Memory B cell (primary cell): ENCODE results near the gene TINCR.
"Not testable (repeated sequence)": the region's sequence is repeated elsewhere in the genome, so short reads cannot be mapped to it uniquely, and the experiment has no call there.

Source experiments
- ATAC-seq: fragments of 150-1000 bp; cut with Tn5 transposase; 2 replicates; pipeline ENCODE4 v1.10.0; 2021; ENCODE audit warnings: low read depth, mild to moderate bottlenecking, moderate library complexity
- DNase-seq, 2 donors: peaks; one replicate each; pipeline ENCODE4 v3.0.0; 2022; ENCODE audit warnings: low spot score in 2 of 2
- H3K27ac Mint-ChIP-seq: one replicate; pipeline ENCODE4 v1.8.0; 2022; ENCODE audit warnings: mild to moderate bottlenecking, moderate library complexity, mixed read lengths
- H3K27me3 Mint-ChIP-seq: one replicate; pipeline ENCODE4 v1.8.0; 2022; ENCODE audit warnings: mixed read lengths
- H3K36me3 Mint-ChIP-seq: one replicate; pipeline ENCODE4 v1.8.0; 2022; ENCODE audit warnings: mild to moderate bottlenecking, mixed read lengths
- H3K4me1 Mint-ChIP-seq: one replicate; pipeline ENCODE4 v1.8.0; 2022; ENCODE audit warnings: mixed read lengths
- H3K4me3 Mint-ChIP-seq: one replicate; pipeline ENCODE4 v1.8.0; 2022; ENCODE audit warnings: mild to moderate bottlenecking, moderate library complexity, mixed read lengths
- H3K9me3 Mint-ChIP-seq: one replicate; pipeline ENCODE4 v1.8.0; 2022; ENCODE audit warnings: mixed read lengths

TINCR gene

DNA sequence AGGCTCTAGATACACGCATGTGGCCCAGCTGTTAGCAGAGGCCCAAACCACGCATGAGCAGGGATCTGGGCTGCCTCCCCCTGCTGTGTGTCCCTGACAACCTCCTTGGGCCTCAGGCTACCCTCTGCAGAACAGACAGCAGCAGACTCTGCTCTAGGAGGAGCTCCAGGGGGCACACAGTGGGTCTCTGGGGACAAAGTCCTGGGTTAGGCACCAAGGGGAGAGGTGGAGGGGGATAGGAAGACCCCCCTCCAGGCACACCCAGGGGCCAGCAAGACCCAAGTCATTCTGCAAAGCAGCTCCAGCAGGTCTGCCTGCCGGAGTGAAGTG lies 8.0 kb downstream of the TINCR start:
- ATAC-seq: no peak
- Mint-ChIP-seq H3K27me3 (peaks cover 23% of the 10 kb centered on the region), H3K4me3 (no peak overlapping the region), H3K9me3 (peaks cover 7% of the 10 kb centered on the region), H3K36me3 (peaks cover 12% of the 10 kb centered on the region), H3K27ac (no peak overlapping the region), H3K4me1 (peaks cover 2% of the 10 kb centered on the region)
- no peak for DNase-seq

DNA sequence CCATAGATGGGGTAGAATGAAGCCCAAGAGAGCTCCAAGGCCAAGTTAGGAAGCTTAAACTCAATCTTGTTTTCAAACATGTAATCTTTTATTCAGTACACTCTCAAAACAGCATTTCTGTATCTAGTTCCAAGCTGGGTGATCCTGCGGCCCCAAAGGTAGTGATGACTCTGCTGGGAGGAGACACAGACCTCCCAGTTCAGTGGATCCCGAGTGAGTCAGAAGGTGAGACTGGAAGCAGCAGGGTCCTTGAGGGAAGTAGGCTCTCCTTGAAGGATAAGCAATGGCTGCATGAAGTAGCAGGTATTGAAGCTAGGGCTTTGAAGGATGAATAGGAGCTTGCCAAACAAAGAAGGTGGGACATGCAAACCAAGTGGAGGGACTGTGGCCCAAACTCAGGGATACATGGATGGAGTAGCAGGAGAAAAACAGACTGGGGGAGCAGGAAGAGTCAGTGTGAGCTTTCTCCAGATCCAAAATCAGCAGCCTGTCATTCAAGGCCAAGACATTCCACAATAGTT lies 9.6 kb downstream of the TINCR start:
- H3K4me1 Mint-ChIP-seq: peaks cover 2% of the 10 kb centered on the region
- H3K36me3 Mint-ChIP-seq: peaks cover 12% of the 10 kb centered on the region
- DNase-seq: no peak
- H3K4me3 Mint-ChIP-seq: no peak overlapping the region
- H3K27ac Mint-ChIP-seq: no peak overlapping the region
- peaks cover 7% of the 10 kb centered on the region for H3K9me3 Mint-ChIP-seq
- ATAC-seq: no peak
- peaks cover 22% of the 10 kb centered on the region for H3K27me3 Mint-ChIP-seq

DNA sequence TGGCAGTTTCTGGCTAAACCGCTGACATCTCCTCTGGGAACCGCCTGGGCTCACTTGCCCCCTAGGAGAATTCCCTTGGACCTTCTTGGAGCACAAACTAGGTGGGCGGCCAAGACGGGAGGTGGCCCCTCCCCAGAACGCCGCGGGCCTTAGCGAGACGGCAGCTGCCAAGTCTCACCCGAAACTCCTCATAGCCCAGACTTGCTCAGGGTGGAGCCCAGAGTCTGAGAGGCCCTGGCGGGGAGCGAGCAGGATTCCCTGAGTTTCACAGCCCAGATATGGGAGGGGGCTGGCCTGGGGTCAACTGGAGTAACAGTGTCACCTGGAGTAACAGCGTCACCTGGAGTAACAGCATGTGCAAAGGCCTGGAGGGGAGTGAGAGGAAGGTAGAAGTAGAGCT lies 10.1 kb downstream of the TINCR start:
- H3K27me3 Mint-ChIP-seq: peaks cover 17% of the 10 kb centered on the region

DNA sequence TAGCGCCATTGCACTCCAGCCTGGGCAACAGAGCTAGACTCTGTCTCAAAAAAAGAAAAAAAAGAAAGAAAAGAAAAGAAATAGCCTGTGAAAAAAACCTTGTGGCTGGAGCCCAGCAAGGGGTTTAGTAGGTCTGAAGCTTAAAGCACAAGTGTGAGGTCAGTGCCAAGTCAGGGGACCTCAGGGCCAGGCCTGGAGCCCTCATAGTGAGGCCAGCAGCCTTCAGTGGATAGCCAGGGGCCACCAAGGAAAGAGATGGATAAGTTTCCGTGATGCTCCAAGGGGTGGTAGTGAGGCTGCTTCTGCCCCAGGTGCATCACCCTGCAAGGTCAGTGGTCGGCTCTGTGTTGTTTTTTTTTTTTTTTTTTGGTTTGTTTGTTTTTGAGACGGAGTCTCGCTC lies 12.9 kb downstream of the TINCR start:
- DNase-seq (no peak), ATAC-seq (no peak)
- Mint-ChIP-seq H3K4me1 (peaks cover 2% of the 10 kb centered on the region), H3K27me3 (peaks cover 23% of the 10 kb centered on the region), H3K27ac (no peak overlapping the region), H3K9me3 (peaks cover 5% of the 10 kb centered on the region), H3K4me3 (no peak overlapping the region), H3K36me3 (peaks cover 5% of the 10 kb centered on the region)

More for the DNA sequence above, 10.1 kb downstream of the TINCR start:
- ATAC-seq: no peak
- H3K9me3 Mint-ChIP-seq: peaks cover 7% of the 10 kb centered on the region
- no peak overlapping the region for H3K4me3 Mint-ChIP-seq
- peaks cover 2% of the 10 kb centered on the region for H3K4me1 Mint-ChIP-seq
- no peak for DNase-seq
- no peak overlapping the region for H3K27ac Mint-ChIP-seq
- H3K36me3 Mint-ChIP-seq: peaks cover 12% of the 10 kb centered on the region

DNA sequence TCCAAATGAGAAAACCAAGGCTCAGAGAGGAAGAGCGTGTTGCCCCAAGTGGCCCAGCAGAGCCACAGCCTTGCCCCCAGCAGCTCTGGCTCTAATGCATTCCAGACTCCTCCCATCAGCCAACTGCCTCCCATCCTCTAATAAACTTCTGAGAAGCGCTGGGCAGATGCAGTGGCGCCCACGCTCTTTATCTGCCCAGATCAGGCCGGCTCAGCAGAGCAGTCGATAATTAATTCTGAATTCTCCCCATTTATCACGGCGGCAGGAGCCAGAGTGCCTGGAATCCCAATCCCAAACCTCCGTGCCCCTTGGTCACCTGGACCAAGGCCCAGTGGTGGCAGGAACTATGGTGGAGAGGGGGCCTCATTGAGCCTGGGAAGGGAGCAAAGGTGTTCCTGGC lies 13.9 kb downstream of the TINCR start:
- ATAC-seq (no peak), DNase-seq (no peak)
- peaks cover 5% of the 10 kb centered on the region for H3K36me3 Mint-ChIP-seq
- peaks cover 23% of the 10 kb centered on the region for H3K27me3 Mint-ChIP-seq
- H3K9me3 Mint-ChIP-seq: peaks cover 5% of the 10 kb centered on the region
- H3K4me1 Mint-ChIP-seq: peaks cover 2% of the 10 kb centered on the region
- H3K4me3 Mint-ChIP-seq: no peak overlapping the region
- H3K27ac Mint-ChIP-seq: no peak overlapping the region

DNA sequence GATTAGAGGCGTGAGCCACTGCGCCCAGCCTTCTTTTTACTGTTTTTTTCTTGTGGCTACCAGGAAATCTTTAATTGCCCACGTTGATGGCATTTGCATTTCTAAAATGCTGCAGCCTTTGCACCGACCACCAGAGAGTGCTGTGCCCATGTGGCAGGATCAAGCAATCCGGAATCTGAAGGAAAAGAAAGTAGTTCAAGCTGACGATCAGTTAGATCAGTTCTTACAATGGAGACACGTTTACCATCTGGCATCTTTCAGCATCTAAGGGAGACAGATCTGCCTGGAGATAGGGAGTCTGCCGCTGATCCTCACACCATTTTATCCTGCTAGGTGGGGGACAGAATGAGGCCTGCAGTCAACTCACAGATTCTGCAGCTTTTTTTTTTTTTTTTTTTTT lies 19.9 kb downstream of the TINCR start:
- H3K36me3 Mint-ChIP-seq: no peaks in the 10 kb centered on the region
- H3K27me3 Mint-ChIP-seq: peaks cover 17% of the 10 kb centered on the region
- H3K4me3 Mint-ChIP-seq: no peak overlapping the region
- H3K4me1 Mint-ChIP-seq: no peaks in the 10 kb centered on the region
- H3K9me3 Mint-ChIP-seq: no peaks in the 10 kb centered on the region
- no peak for ATAC-seq
- no peak overlapping the region for H3K27ac Mint-ChIP-seq
- DNase-seq: no peak

DNA sequence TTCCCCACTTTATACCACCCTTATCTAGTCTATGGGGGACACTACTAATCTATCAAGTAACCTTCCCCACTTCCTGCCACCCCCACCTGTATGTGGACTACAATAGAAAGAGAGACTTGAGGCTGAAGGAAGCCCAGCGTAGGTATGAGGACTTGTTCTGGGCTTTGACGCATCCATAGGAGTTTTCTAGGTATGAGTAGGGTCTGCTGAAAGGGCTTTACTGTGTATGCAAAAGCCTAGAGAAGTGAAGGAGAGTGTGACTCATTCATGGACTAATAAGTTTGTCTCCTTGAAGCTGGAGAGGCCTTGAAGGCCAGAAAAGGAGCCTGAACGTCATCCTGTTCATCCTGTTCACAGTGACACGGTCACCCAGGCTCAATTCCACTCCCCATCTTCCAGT lies 21.8 kb downstream of the TINCR start:
- H3K4me3 Mint-ChIP-seq: no peak overlapping the region
- DNase-seq: no peak
- H3K27ac Mint-ChIP-seq: no peak overlapping the region
- peaks cover 9% of the 10 kb centered on the region for H3K27me3 Mint-ChIP-seq
- no peak for ATAC-seq
- H3K4me1 Mint-ChIP-seq: no peaks in the 10 kb centered on the region
- H3K36me3 Mint-ChIP-seq: no peaks in the 10 kb centered on the region
- no peaks in the 10 kb centered on the region for H3K9me3 Mint-ChIP-seq

DNA sequence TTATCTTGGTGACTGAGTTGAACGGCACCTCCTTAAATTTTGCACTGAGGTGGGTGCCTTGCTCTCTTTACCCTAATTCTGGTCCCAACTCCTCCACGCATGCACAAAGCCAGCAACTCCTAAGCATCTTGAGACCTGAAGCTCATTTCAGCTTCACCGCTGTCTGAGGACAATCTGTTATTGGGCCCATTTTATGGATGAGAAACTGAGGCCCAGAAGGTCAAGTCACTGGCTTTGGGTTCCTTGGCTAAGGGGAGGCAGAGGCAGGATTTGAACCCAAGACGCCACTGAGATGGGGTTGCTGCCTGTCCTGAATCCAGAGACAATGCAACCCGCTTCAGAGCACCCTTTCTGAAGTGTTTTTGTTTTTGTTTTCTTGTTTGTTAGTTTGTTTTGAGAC lies 22.7 kb downstream of the TINCR start:
- no peak overlapping the region for H3K27ac Mint-ChIP-seq
- ATAC-seq: no peak
- no peaks in the 10 kb centered on the region for H3K36me3 Mint-ChIP-seq
- H3K27me3 Mint-ChIP-seq: peaks cover 6% of the 10 kb centered on the region
- no peaks in the 10 kb centered on the region for H3K9me3 Mint-ChIP-seq
- no peak for DNase-seq
- H3K4me1 Mint-ChIP-seq: no peaks in the 10 kb centered on the region
- no peak overlapping the region for H3K4me3 Mint-ChIP-seq

DNA sequence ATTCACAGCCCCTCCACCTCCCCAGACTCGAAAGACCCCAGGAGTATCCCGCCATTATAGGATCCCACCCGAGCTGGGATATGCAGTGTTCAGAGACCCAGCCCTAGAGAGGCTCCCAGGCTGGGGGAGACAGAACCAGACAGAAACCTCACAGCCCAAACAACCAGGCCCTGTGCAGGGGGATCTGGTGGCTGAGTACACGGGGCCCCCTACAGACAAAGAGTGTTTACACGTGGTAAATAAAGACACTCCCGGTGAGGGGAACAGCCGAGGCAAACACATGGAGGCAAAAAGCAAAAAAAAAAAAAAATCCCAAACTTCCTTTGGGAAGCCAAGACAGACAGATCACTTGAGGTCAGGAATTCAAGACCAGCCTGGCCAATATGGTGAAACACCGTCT lies 25.1 kb downstream of the TINCR start:
- no peak overlapping the region for H3K4me3 Mint-ChIP-seq
- peaks cover 2% of the 10 kb centered on the region for H3K4me1 Mint-ChIP-seq
- no peak for ATAC-seq
- peaks cover 8% of the 10 kb centered on the region for H3K27me3 Mint-ChIP-seq
- H3K27ac Mint-ChIP-seq: no peak overlapping the region
- DNase-seq: no peak
- no peaks in the 10 kb centered on the region for H3K9me3 Mint-ChIP-seq
- H3K36me3 Mint-ChIP-seq: no peaks in the 10 kb centered on the region

DNA sequence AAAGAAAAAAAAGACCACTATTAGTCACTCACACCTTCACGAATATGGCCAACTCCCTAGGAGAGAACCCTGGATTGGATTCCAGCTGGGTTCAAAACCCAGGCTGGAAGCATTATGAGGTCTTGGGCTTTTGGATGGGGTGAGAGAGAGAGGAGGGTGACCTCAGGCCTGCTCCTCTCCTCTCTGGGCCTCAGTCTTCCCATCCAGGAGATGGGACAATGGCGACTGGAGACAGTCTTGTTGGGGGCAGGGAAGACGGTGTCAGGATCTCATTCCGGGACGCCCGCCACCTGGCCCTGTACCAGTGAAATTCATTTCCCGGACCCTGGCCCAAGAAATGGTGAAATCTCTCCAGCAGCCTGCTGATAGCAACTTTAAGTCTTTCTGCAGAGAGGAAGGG lies 26.3 kb downstream of the TINCR start:
- ATAC-seq (no peak), DNase-seq (no peak)
- peaks cover 2% of the 10 kb centered on the region for H3K4me1 Mint-ChIP-seq
- H3K36me3 Mint-ChIP-seq: no peaks in the 10 kb centered on the region
- peaks cover 9% of the 10 kb centered on the region for H3K27me3 Mint-ChIP-seq
- H3K27ac Mint-ChIP-seq: no peak overlapping the region
- no peak overlapping the region for H3K4me3 Mint-ChIP-seq
- no peaks in the 10 kb centered on the region for H3K9me3 Mint-ChIP-seq

DNA sequence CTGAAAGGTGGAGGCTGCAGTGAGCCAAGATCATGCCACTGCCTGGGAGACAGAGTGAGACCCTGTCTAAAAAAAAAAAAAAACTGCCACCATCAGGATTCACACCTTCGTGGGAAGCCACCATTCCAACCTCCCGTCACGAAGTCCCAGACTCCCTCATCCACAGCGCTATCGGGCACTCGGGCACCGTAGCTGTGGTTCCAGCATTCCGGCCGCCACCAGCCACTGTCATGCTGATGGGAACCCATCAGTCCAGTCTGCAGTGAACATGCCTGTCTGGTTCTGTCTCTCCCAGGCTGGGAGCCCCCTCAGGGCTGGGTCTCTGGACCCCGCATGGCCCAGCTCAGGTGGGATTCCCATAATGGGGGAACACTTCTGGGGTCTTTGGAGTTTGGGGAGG lies 27.5 kb downstream of the TINCR start:
- no peak overlapping the region for H3K27ac Mint-ChIP-seq
- H3K4me3 Mint-ChIP-seq: no peak overlapping the region
- DNase-seq (no peak), ATAC-seq (no peak)
- no peaks in the 10 kb centered on the region for H3K9me3 Mint-ChIP-seq
- H3K4me1 Mint-ChIP-seq: peaks cover 2% of the 10 kb centered on the region
- peaks cover 10% of the 10 kb centered on the region for H3K27me3 Mint-ChIP-seq
- H3K36me3 Mint-ChIP-seq: peaks cover under 1% of the 10 kb centered on the region

DNA sequence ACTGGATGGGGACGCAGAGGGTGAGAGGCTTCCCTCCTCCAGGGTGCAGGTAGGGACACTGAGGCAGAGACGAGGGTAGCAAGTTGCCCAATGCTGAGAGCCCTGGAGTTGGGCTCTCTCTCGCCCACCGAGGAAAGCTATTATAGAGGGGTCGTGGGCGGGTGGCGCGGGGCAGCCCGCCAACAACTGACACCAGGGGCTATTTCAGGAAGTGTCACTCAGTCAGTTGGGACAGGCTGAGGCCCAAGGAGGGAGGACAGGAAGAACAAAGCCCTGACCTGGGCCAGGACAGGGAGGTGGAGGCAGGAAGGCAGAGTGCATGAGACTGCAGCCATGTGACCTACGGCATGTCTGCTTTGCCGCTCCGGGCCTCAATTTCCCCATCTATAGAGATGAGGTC lies 29.9 kb downstream of the TINCR start:
- Mint-ChIP-seq H3K4me3 (no peak overlapping the region), H3K36me3 (peaks cover 8% of the 10 kb centered on the region)

DNA sequence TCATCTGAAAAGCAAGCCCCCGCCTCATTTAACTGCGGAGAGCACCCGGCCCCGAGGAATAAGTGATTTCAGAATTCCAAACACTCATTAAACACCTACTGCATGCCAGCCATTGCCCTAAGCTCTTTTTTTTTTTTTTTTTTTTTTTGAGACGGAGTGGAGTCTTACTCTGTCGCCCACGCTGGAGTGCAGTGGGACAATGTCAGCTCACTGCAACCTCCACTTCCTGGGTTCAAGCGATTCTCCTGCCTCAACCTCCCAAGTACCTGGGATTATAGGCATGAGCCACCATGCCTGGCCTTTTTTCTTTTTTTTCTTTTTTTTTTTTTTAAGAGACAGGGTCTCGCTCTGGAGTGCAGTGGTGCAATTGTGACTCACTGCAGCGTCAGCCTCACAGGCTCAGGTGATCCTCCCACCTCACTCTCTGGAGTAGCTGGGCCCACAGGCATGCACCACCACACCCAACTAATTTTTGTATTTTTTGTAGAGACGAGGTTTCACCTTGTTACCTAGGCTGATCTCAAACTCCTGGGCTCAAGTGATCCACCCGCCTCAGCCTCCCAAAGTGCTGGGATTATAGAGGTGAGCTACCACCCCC lies 30.7 kb downstream of the TINCR start:
- H3K4me3 Mint-ChIP-seq, H3K4me1 Mint-ChIP-seq, DNase-seq, ATAC-seq, H3K36me3 Mint-ChIP-seq, H3K9me3 Mint-ChIP-seq, H3K27ac Mint-ChIP-seq: not testable (repeated sequence)
- H3K27me3 Mint-ChIP-seq: peaks cover 17% of the 10 kb centered on the region

More for the DNA sequence above, 29.9 kb downstream of the TINCR start:
- ATAC-seq: no peak
- H3K4me1 Mint-ChIP-seq: peaks cover 2% of the 10 kb centered on the region
- no peak overlapping the region for H3K27ac Mint-ChIP-seq
- H3K9me3 Mint-ChIP-seq: peaks cover 7% of the 10 kb centered on the region
- H3K27me3 Mint-ChIP-seq: peaks cover 17% of the 10 kb centered on the region
- DNase-seq: no peak

DNA sequence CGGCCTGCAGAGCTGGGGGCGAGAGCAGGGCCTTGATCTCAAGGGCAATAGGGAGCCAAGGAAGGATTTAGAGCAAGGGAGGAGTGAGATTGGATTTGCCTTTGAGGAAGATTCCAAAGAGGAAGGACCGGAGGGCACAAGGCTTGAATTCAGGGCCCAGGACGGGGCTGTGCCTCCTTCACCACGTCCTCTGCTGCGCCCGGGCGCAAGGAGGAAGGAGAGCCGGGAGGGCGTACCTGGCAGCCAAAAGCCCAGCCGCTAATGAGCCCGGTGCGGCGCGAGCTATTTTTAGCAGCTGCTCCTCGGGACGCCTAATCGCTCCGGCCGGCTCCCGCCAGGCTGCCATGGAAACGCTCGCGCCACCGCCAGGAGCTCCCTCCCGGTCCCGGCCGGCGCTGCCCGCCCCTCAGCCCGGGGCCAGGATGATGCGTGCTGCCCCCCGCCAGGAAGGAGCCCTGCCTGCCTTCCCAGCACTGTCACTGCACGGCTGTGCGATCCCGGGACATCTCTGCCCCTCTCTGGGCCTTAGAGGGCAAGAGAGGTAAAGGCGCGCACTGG lies 31.3 kb downstream of the TINCR start:
- no peak for DNase-seq
- no peak overlapping the region for H3K4me3 Mint-ChIP-seq
- H3K4me1 Mint-ChIP-seq: peaks cover 2% of the 10 kb centered on the region
- no peak overlapping the region for H3K27ac Mint-ChIP-seq
- H3K27me3 Mint-ChIP-seq: peaks cover 17% of the 10 kb centered on the region
- H3K9me3 Mint-ChIP-seq: peaks cover 7% of the 10 kb centered on the region
- no peak for ATAC-seq
- H3K36me3 Mint-ChIP-seq: peaks cover 8% of the 10 kb centered on the region
